Choroid plexus epithelial cell (primary cell): ENCODE data around the gene TFF1.

Source experiments
- DNase-seq: peaks from one replicate; pipeline ENCODE4 v3.0.0-alpha.2; 2010; ENCODE audit warnings: low read depth
- H3K4me3 ChIP-seq: 2 replicates; pipeline ENCODE4 v1.5.1; 2011; ENCODE audit warnings: low read depth, mild to moderate bottlenecking, control low read depth, low read length, moderate library complexity
- TF ChIP-seq, protein P1 (sequence below): conservative IDR thresholded peaks from 2 replicates; pipeline ENCODE4 v1.5.1; 2011; ENCODE audit warnings: low read depth, mild to moderate bottlenecking, control low read depth, inconsistent platforms, low read length, moderate library complexity

Gene TFF1

DNA sequence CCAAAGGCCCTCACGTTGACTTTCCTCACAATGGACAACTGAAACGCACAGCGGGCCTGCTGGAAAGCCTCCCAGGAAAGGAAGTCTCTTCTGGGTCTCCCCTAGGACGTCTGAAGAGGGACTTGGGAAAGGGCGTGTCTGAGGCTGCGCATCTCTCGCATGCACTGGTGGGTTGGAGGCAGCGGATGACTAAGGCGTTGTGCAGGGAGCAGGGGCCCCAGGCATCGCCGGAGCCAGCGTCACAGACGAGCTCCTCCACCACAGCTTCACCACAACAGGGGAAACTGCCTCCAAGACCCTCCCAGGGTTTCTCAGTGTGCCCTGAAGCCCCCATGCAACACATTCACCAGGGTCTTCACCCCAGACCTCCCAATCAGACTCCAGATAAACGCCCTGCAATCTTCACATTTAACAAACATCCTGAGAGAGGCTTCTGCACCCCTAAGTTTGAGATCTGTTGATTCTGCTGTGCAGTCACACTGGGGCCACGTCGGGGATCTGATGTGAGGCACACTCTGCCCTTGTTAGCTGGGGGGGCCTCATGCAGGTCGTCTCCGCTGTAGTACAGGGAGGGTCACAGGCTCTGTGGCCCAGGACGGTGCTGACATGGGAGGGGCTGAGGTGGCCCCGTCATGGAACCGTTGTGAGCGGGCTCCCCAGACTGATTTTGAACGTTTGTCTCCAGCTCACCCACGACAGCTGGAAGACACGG, 7.0 kb upstream of the TFF1 start:
- no peak overlapping the region for H3K4me3 ChIP-seq
- TF ChIP-seq, protein P1, sequence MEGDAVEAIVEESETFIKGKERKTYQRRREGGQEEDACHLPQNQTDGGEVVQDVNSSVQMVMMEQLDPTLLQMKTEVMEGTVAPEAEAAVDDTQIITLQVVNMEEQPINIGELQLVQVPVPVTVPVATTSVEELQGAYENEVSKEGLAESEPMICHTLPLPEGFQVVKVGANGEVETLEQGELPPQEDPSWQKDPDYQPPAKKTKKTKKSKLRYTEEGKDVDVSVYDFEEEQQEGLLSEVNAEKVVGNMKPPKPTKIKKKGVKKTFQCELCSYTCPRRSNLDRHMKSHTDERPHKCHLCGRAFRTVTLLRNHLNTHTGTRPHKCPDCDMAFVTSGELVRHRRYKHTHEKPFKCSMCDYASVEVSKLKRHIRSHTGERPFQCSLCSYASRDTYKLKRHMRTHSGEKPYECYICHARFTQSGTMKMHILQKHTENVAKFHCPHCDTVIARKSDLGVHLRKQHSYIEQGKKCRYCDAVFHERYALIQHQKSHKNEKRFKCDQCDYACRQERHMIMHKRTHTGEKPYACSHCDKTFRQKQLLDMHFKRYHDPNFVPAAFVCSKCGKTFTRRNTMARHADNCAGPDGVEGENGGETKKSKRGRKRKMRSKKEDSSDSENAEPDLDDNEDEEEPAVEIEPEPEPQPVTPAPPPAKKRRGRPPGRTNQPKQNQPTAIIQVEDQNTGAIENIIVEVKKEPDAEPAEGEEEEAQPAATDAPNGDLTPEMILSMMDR = no peak
- no peak for DNase-seq

DNA sequence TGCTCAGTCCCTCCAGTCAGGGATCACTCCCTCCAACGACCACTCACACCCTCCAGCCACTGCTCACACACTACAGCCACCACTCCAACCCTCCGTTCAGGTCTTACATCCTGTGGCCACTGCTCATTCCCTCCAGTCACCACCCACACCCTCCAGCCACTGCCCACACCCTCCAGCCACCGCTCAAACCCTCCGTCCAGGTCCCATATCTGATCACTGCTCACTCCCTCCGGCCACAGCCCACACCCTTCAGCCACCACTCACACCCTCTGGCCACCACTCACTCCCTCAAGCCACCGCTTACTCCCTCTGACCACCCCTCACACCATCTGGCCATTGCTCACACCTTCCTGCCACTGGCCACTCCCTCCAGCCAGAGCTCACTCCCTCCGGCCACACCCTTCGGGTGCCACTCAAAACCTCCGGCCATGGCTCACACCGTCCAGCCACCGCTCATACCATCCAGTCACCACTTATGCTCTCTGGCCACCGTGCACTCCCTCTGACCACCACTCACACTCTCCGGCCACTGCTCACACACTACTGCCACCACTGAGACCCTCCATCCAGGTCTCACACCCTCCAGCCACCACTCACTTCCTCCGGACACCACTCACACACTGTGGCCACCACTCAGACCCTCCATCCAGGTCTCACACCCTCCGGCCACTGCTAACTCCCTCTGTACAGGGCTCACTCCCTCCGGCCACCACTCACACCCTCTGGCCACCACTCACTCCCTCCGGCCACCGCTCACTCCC, 4.7 kb upstream of the TFF1 start:
- H3K4me3 ChIP-seq = no peak overlapping the region
- TF ChIP-seq, protein P1 = no peak
- no peak for DNase-seq

DNA sequence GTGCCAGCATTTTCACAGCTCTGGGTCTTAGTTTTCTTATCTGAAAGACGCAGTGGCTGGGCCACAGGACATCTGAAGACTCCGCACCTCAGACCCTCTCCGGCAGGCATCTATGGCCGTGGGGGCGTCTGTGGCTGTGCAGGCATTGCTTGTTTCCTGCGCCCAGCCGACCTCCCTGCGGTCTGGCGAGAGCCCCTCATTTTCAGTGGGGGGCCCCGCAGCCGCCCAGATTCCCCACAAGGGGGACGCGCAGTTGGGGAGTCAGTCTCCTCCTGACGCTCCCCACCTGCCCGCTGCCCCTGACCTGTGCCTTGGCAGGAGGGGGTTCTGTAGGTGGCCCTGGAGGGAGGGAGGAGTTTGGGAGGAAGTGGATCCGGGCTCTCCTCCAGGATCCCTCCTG, 3.5 kb upstream of the TFF1 start:
- TF ChIP-seq, protein P1 = no peak
- no peak for DNase-seq
- H3K4me3 ChIP-seq = no peak overlapping the region

DNA sequence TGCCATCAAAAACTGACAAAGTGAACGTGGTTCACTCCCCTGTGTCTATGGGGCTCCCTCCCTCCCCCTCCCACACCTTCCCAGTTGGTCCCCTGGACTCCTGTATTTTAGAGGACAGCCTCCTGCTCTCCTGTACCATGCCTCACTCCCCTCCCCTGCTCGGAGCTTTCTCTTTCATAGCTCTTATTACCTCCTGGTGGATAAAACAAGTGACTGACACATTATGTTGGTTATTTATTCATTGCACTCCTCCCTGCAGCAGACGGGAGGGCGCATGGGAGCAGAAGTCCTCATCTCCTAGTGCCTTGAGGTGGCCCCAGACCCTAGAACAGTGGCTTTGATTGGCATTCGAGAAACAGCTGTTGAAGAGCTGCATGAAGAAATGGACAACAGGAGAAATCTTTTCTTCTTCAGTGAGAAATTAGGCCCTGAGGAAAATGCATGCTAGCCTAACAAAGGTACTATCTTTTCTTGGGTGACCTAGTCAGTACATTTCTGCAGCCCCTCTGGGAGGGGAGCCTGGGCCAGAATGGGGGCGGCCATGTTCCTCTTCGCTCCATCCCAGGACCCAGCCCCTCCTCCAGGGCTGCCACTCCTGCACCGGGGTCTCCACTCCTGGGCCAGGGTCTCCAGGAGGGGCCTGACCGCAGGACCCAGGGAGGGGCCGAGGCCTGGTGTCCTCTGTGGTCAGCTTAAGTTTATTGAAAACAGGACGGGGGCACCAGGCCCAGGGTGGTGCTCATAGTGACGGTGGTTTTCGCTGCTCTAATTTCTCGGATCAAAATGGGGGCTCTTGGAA, 1.2 kb upstream of the TFF1 start:
- TF ChIP-seq, protein P1 = no peak
- no peak for DNase-seq

DNA sequence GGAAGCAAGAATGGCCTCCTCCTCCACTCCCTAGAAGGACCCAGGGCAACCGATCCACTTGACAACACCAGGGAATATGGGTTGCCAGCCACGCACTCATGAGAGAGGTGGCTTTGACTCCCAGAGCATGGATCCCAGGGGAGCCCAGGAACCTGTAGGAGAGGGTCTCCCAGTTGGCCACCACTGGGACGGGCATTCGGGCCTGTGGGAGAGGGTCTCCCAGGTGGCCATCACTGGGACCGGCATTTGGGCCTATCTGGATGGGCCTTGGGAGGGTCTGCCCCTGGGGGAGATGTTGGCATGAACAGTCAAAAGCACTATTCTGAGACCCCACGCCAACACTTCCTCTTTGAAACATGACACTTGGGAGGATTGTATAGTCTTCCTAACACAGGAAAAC, 565 bp downstream of the TFF1 start:
- no peak overlapping the region for H3K4me3 ChIP-seq
- no peak for DNase-seq
- TF ChIP-seq, protein P1 = no peak

More for the DNA sequence above, 1.2 kb upstream of the TFF1 start:
- H3K4me3 ChIP-seq = no peak overlapping the region

DNA sequence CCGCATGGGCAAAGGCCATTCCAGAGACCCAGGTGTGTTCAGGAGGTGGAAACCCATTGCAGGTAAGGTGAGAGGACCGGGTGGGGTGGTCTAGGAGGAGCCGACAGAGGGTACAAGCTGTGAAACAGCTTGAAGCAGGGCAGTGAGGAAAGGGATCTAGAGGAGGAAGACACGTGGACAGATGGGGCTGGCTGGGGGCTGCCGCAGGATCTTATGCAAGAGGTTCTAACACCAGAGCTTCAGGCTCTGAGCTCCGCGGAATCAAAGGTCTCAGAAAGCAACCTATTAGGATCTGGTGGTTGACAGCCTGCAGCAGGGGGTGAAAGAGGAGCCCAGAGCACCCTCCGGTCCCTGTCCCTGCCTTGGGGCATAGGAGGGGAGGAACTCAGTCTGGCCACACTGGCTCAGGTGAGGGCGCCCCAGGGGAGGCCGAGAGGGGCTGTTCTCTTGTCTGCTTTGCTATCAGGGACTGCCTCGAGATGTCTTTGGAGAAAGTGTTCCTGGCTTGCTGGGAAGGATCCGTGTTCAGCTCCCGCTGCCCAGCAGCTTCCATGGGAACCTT, 1.9 kb downstream of the TFF1 start:
- TF ChIP-seq, protein P1 = no peak
- DNase-seq = no peak
- H3K4me3 ChIP-seq = no peak overlapping the region
